GM19372 (cell line): ENCODE measurements around the gene KLHL12.

Experiments
- ATAC-seq: cut with Tn5 transposase; IDR thresholded peaks from one replicate; pipeline ENCODE4 v1.9.1; 2021; ENCODE audit warnings: mild to moderate bottlenecking, low read depth, moderate library complexity; ENCODE audit not compliant: unreplicated experiment

KLHL12 gene

GRCh38 chr1:202888531-202889360 lies 38.3 kb downstream of the KLHL12 start, which contains the start of gene RABIF:
Gene RABIF (minus strand): TSS chr1:202889149. CDS start chr1:202889098, 51 bp downstream.
- peak; percentile 94 for ATAC-seq

- no peak for ATAC-seq
Observed at GRCh38 chr1:202888221-202888530, 38.9 kb downstream of the KLHL12 start.

- no peak for ATAC-seq
Observed at GRCh38 chr1:202880961-202881460, 46.0 kb downstream of the KLHL12 start.

GRCh38 chr1:202880062-202880461 lies 47.0 kb downstream of the KLHL12 start:
- no peak for ATAC-seq

GRCh38 chr1:202879128-202879527 lies 47.9 kb downstream of the KLHL12 start:
- no peak for ATAC-seq

GRCh38 chr1:202873026-202873425 lies 54.0 kb downstream of the KLHL12 start:
- no peak for ATAC-seq

GRCh38 chr1:202871367-202871766 lies 55.7 kb downstream of the KLHL12 start:
- no peak for ATAC-seq

- ATAC-seq = no peak
Observed at GRCh38 chr1:202862679-202863560, 64.1 kb downstream of the KLHL12 start.

- peak; percentile 90 for ATAC-seq
Observed at GRCh38 chr1:202861420-202862132, 65.5 kb downstream of the KLHL12 start.

- peak; percentile 39 for ATAC-seq
Observed at GRCh38 chr1:202860744-202861419, 66.2 kb downstream of the KLHL12 start.

GRCh38 chr1:202858789-202859414 lies 68.1 kb downstream of the KLHL12 start:
- ATAC-seq = no peak

- ATAC-seq = no peak
Observed at GRCh38 chr1:202858331-202858730, 68.7 kb downstream of the KLHL12 start.

- no peak for ATAC-seq
Observed at GRCh38 chr1:202857136-202857610, 69.9 kb downstream of the KLHL12 start.

- ATAC-seq = no peak
Observed at GRCh38 chr1:202856014-202856413, 71.0 kb downstream of the KLHL12 start.

- no peak for ATAC-seq
Observed at GRCh38 chr1:202854787-202855186, 72.2 kb downstream of the KLHL12 start.

GRCh38 chr1:202852163-202852904 lies 74.7 kb downstream of the KLHL12 start:
- no peak for ATAC-seq

GRCh38 chr1:202850593-202851362 lies 76.3 kb downstream of the KLHL12 start:
- ATAC-seq = no peak

- no peak for ATAC-seq
Observed at GRCh38 chr1:202848191-202848542, 78.9 kb downstream of the KLHL12 start.
